Stimulated activated naive B cell treated with anti-CD40 and anti-IgM and Interleukin-4, amounts not matched to agents 10 μg/mL and 1 μg/mL and 100 μg/mL, for 72 hours (primary cell): ENCODE measurements around the gene ATP10A.
A peak's percentile ranks its signal among the peaks of the same experiment; 100 is the strongest.
"Not testable (repeated sequence)": the region's sequence is repeated elsewhere in the genome, so short reads cannot be mapped to it uniquely, and the experiment has no call there.

Source experiments
- ATAC-seq, 2 donors: fragments of 150-1000 bp; cut with Tn5 transposase; replicated peaks; 2 replicates each; pipeline ENCODE4 v1.10.0; 2021; ENCODE audit warnings: moderate library complexity in 1 of 2
- DNase-seq: peaks from one replicate; pipeline ENCODE4 v3.0.0; 2021
- H3K27ac Mint-ChIP-seq: one replicate; pipeline ENCODE4 v1.8.0; 2022; ENCODE audit warnings: mild to moderate bottlenecking, mixed read lengths
- H3K27me3 Mint-ChIP-seq, 2 donors: one replicate each; pipeline ENCODE4 v1.8.0; 2022; ENCODE audit warnings: mixed read lengths in 2 of 2
- H3K36me3 Mint-ChIP-seq, 2 donors: one replicate each; pipeline ENCODE4 v1.8.0; 2022; ENCODE audit warnings: mixed read lengths in 2 of 2, mild to moderate bottlenecking in 1 of 2
- H3K4me1 Mint-ChIP-seq, 2 donors: one replicate each; pipeline ENCODE4 v1.8.0; 2022; ENCODE audit warnings: mixed read lengths in 2 of 2, mild to moderate bottlenecking in 1 of 2
- H3K4me3 Mint-ChIP-seq, 2 donors: one replicate each; pipeline ENCODE4 v1.8.0; 2022; ENCODE audit warnings: mild to moderate bottlenecking in 2 of 2, mixed read lengths in 2 of 2, moderate library complexity in 1 of 2
- H3K9me3 Mint-ChIP-seq, 2 donors: one replicate each; pipeline ENCODE4 v1.8.0; 2022; ENCODE audit warnings: mixed read lengths in 2 of 2, mild to moderate bottlenecking in 1 of 2

The ATP10A gene

DNA sequence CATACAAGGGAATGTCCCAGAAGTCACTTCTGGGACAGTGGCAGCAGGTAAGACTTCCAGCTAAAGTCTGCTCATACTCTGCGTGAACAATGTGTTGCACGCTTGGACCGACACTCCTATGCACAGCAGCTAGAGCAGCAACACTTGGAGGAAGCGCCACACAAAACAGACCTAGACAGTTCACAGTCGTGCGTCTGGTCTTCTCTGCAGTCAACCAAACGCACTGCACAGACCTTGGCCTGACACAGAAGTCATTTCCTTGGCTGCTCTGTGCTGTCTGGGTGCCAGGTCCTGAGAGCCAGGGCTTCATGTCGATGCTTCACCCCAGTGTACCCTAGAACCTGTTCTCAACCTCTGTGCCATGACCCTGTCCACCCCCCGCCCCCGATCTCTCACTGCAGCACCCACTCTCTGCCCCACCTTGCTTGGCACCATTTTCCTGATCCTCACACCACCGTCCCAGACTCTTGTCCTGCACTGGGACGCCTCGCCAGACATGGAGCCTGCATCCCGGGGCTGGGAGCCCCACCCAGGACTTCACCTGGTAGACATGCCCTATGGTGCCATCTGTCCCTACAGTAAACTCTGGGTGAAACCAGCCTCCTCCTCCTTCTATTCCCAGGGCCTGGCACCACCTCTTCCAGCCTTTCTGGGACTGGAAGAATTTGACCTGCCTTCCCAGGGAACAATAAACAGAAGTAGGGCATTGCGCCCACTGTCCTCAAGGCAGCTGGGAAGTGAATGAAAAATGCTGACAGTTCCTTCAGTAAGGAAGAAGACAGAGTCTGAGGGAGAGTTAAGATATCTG lies 3.1 kb downstream of the ATP10A start:
- Mint-ChIP-seq H3K27me3 (peaks cover 44 to 68% of the 10 kb centered on the region in 2 donors), H3K4me1 (peaks cover 21 to 40% of the 10 kb centered on the region in 2 donors), H3K4me3 (no peak overlapping the region), H3K27ac (no peak overlapping the region), H3K9me3 (peaks cover 0 to 1% of the 10 kb centered on the region in 2 donors), H3K36me3 (peaks cover 0 to 2% of the 10 kb centered on the region in 2 donors)
- DNase-seq (no peak), ATAC-seq (no peak)

DNA sequence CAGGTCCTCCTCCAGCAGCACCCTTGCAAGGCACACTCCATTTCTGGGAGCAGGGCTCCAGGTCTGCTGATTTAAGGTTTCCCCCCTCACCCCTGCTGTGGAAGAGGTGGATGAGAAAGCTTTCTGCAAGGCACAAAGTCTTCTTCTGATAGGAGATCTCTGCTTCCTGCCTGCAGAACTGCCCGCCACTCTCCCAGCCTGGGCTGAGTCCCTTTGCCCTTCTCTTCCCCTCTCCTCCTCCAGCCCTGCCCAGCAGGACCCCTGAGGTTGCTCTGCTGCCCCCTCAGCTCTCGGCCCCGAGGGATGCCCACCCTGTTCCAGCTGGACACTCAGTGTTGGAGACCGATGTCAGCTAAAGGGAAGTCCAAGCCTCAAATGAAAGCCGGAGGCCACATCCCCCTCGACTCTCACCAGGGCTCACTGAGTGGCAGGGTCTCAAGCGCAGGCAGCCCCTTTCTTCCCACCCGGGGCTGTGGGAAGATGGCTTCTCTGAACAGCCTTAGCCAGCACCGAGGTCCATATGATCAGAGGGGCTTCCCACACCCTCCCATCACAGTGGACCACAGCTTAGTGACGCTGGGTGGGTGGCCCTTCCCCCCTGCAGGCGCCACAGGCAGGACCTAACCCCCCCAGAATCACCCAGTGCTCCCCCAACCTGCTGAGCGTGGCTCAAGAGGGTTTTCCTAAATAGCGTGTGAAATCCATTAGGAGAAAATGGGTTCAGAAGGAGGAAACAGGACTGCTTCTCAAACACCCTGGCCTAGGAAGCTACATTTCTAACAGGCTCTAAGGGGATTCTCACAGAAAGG lies 4.0 kb downstream of the ATP10A start:
- Mint-ChIP-seq H3K27me3 (peaks cover 36 to 59% of the 10 kb centered on the region in 2 donors), H3K27ac (no peak overlapping the region), H3K4me1 (peaks cover 19 to 40% of the 10 kb centered on the region in 2 donors), H3K4me3 (no peak overlapping the region), H3K36me3 (peaks cover 0 to 2% of the 10 kb centered on the region in 2 donors), H3K9me3 (peaks cover 0 to 1% of the 10 kb centered on the region in 2 donors)
- no peak for ATAC-seq
- DNase-seq, result no peak

DNA sequence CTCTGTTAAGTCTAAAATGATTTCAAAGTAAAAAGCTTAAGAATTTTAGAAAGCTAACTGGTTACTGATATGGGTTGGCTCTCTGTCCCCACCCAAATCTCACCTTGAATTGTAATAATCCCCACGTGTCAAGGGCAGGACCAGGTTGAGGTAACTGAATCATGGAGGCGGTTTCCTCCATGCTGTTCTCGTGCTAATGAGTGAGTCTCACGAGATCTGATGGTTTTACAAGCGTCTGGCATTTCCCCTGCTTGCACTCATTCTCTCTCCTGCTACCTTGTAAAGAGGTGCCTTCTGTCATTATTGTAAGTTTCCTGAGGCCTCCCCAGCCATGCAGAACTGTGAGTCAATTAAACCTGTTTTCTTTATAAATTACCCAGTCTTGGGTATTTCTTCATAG lies 7.1 kb downstream of the ATP10A start:
- peaks cover 29 to 42% of the 10 kb centered on the region in 2 donors for H3K4me1 Mint-ChIP-seq
- H3K27ac Mint-ChIP-seq, ATAC-seq, H3K4me3 Mint-ChIP-seq, DNase-seq, H3K9me3 Mint-ChIP-seq, H3K36me3 Mint-ChIP-seq: not testable (repeated sequence)
- H3K27me3 Mint-ChIP-seq, result peaks cover 28 to 47% of the 10 kb centered on the region in 2 donors

DNA sequence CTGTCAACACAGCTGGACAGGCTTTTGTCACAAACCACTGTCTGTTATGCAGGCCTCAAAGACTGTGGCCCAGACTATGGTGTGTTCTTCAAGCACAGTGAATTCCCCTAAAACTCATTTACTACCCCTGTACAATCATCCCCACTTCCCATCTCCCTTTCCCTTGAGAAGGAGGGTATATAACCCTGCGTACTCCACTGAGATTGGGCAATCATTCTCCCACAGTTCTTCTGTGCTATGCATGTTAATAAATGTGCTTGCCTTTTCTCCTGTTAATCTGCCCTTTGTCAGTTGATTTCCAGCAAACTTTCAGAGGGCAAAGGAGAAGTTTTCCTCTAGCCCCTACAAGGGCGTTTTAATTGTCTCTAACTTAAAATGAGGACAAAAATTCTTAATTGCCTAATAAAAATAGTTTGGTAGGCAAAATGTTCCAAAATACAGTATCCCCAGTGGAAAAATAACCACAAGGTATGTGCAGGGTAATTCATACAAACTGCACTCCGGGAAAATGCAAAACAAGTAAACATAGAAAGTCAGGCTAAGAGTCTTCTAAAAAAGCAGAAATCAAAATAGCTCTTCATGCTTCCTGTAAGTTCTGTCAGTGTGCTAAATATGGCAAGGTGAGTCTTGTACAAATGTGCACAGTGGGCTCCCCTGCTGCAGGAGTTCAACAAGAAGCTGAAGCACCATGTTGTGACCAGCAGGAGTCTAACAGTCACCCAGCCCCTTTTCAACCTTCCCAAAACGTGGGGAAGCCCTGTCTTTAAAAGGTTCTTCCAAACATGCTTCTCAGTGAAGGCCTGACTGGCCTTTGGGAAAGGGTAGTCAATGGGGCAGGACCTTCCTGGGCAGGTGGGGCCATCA lies 10.2 kb downstream of the ATP10A start:
- H3K27ac Mint-ChIP-seq, result peak overlapping the region; percentile 44
- peaks cover 0 to 4% of the 10 kb centered on the region in 2 donors for H3K36me3 Mint-ChIP-seq
- DNase-seq (no peak), ATAC-seq (no peak)
- peak overlapping the region in 1 of 2 donors; percentile 39 for H3K4me3 Mint-ChIP-seq
- peaks cover 41 to 59% of the 10 kb centered on the region in 2 donors for H3K4me1 Mint-ChIP-seq
- H3K9me3 Mint-ChIP-seq, result peaks cover 0 to 1% of the 10 kb centered on the region in 2 donors
- peaks cover 8 to 17% of the 10 kb centered on the region in 2 donors for H3K27me3 Mint-ChIP-seq

DNA sequence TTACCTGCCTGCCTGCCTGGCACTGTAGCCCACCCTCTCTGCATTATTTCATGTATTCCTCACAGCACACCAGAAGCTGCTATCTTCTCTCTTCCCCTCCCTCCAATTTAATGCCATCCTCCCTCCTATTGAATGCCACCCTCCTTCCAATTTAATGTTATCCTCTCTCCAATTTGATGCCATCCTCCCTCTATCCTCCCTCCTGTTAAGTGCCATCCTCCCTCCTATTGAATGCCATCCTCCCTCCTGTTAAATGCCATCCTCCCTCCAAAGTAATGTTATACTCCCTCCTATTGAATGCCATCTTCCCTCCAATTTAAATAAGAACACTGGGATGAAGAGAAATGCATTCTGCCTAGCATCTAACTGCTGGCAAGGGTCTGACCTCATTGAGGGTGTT lies 11.1 kb downstream of the ATP10A start:
- DNase-seq (no peak), ATAC-seq (no peak)
- Mint-ChIP-seq H3K4me3 (no peak overlapping the region), H3K4me1 (peaks cover 43 to 62% of the 10 kb centered on the region in 2 donors), H3K36me3 (peaks cover 0 to 4% of the 10 kb centered on the region in 2 donors), H3K27ac (peak overlapping the region; percentile 44), H3K9me3 (peaks cover 0 to 1% of the 10 kb centered on the region in 2 donors), H3K27me3 (peaks cover 8 to 17% of the 10 kb centered on the region in 2 donors)

DNA sequence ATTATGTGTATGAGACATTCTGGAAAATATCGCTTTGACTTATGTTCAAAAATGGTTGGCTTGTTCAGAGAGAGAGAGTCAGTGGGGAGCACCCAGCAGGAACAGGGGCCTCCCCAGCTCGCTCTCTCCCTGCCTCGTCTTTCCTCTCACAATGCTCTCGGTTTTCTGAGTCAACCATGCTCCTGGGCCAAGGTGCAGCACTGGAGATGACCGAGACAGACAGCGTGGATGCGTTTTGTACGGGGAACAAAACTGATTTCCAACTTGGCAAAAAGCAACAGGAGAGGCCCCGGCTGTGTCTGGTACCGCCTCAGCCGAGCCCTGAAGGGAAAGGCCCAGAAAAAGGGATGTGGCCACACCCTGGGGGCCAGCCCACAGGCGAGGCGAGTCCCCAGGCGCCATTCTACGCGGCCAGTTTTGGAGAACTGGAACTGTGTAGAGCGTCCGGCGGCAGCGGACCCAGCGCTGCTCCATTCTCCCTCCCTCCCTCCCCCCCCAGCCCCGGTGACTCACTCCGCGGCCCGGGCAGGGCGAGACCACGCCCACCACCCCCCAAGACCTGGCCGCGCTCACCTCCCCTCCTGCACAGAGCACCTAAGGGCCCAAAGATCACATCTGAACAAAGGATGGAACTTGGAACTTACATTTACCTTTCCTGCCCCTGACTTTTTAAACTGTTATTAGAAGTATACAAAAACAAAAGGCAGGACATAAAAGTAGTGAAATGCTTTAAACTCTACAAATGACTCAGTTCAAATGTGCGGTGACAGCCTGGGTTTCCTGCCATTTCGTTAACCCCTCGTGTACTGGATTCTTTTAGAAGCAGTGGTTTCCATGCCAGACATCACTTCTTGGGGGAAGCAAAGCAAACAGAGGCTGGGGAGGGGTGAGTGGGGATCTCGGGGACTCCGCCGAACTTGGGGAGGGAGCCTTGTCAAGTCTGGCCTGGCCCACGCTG lies 12.7 kb downstream of the ATP10A start:
- DNase-seq (peak; percentile 90), ATAC-seq (peak; percentile 87 to 92)
- Mint-ChIP-seq H3K4me1 (peaks cover 54 to 72% of the 10 kb centered on the region in 2 donors), H3K36me3 (peaks cover 0 to 2% of the 10 kb centered on the region in 2 donors), H3K27me3 (peaks cover 15 to 22% of the 10 kb centered on the region in 2 donors), H3K27ac (peak overlapping the region; percentile 99), H3K4me3 (peak overlapping the region; percentile 84 to 90), H3K9me3 (peaks cover 0 to under 1% of the 10 kb centered on the region in 2 donors)

DNA sequence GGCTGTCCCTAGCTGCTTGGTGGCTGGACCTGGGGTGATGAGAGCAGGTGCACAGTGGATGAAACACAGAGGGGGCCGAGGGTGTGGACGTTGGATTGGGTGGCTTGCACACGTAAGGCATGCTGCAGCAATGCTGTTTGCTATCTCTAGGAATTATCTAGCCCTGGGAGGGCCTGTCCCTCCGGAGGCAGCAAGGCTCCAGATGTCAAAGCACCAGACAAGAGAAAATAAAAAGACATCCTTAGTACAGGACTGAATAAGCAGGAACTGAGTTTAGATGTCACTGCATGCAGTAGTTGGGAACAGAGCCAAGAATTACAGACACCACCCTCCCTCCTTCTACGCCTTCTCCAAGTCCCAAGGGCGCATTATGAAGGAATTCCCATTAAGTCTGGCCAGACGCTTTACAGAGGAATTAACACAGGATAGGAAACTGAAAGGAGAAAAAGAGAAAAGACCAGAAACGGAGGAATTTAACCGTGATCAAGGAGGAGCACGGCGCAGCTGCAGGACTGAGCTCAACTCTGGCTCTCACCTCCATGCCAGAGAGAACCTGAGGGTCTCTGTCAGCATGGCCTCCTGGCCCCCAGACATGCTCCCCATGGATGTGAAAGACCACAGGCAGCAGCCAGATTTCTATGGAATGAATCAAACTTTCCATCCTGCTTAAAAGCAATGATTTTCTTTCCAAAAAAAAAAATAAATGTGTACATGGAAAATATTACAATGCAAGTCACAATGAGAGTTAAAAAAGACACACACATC lies 13.8 kb downstream of the ATP10A start:
- peak overlapping the region; percentile 84 to 90 for H3K4me3 Mint-ChIP-seq
- H3K4me1 Mint-ChIP-seq, result peaks cover 59 to 72% of the 10 kb centered on the region in 2 donors
- DNase-seq (no peak), ATAC-seq (peak in 1 of 2 donors; percentile 10)
- H3K27me3 Mint-ChIP-seq, result peaks cover 22 to 27% of the 10 kb centered on the region in 2 donors
- H3K36me3 Mint-ChIP-seq, result peaks cover 0 to 2% of the 10 kb centered on the region in 2 donors
- peak overlapping the region; percentile 99 for H3K27ac Mint-ChIP-seq
- H3K9me3 Mint-ChIP-seq, result no peaks in the 10 kb centered on the region

DNA sequence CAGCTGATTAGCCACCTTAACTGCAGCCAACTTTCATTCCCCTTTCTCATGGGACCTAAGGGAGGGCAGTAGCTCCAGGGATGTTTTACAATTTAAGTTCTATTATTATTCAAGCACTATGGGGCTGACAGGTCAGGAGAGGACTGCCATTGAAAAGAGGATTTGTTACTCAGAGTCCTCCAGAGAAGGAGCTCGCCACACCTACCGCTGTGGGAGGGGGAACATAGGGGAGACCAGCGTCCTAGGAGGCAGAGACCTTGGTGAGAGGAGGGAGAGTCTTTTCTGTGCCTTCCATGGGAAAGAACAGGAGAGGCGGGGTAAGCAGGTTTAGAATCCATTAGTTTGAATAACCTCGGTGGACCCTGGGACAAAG lies 14.4 kb downstream of the ATP10A start:
- Mint-ChIP-seq H3K4me3 (peak overlapping the region; percentile 84 to 90), H3K27me3 (peaks cover 26 to 32% of the 10 kb centered on the region in 2 donors), H3K27ac (peak overlapping the region; percentile 99), H3K36me3 (peaks cover 0 to 2% of the 10 kb centered on the region in 2 donors), H3K9me3 (no peaks in the 10 kb centered on the region), H3K4me1 (peaks cover 59 to 72% of the 10 kb centered on the region in 2 donors)
- no peak for DNase-seq
- no peak for ATAC-seq

DNA sequence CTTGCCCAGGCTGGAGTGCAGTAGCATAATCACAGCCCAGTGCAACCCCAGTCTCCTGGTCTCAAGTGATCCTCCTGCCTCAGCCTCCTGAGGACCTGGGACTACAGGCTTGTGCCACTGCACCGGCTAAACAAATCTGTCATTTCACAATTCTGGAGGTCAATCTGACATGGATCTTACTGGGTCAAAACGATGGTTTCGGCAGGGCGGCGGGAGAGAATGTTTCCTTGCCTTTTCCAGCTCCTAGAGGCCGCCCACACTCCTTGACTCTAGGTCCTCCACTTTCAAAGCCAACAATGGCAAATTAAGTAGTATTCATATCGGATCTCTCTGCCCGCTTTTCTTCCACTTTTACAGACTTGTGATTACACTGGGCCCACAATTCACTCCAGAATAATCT lies 14.8 kb downstream of the ATP10A start:
- DNase-seq, result no peak
- peaks cover 28 to 37% of the 10 kb centered on the region in 2 donors for H3K27me3 Mint-ChIP-seq
- H3K27ac Mint-ChIP-seq, result no peak overlapping the region
- H3K4me1 Mint-ChIP-seq, result peaks cover 56 to 69% of the 10 kb centered on the region in 2 donors
- no peaks in the 10 kb centered on the region for H3K9me3 Mint-ChIP-seq
- no peak for ATAC-seq
- peaks cover 0 to 2% of the 10 kb centered on the region in 2 donors for H3K36me3 Mint-ChIP-seq
- no peak overlapping the region for H3K4me3 Mint-ChIP-seq

DNA sequence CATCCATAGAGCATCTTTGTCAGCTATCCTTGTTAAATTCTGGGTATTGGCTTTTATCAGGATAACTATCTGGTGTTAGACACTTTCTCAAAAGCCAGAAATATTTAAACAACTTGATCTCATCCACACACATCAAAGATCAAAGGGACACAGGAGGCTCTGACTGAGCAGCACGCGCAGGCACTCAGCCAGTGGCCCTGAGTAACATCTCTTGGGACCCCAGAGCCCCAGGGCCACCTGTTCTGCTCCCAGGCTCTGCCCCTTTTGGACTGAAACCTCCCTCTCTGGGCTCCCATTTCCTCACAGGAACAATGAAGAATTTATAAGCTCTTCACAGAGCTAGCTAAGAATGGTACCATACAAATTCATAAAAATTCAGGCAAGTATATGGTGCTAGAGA lies 16.1 kb downstream of the ATP10A start:
- Mint-ChIP-seq H3K4me3 (no peak overlapping the region), H3K27ac (no peak overlapping the region), H3K9me3 (no peaks in the 10 kb centered on the region), H3K27me3 (peaks cover 27 to 38% of the 10 kb centered on the region in 2 donors), H3K4me1 (peaks cover 45 to 56% of the 10 kb centered on the region in 2 donors), H3K36me3 (no peaks in the 10 kb centered on the region)
- DNase-seq, result no peak
- no peak for ATAC-seq

DNA sequence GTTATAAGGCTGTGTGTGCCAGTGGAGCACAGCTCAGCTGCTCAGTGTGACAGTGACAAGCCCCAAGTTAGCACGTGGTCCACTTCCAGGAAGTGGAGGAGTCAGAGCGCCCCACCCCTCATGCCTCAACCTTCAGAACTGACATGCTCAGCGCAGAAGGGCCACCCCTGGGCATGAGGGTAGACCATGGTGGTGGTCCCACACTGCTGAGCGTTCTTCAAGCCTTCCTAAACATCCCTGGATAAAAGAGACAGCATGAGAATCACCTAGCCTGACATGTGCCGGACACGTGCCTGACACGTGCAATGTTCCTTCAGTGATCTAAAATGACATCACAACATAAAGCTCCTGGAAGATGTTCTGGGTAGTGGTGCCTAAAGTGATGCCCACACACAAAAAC lies 16.8 kb downstream of the ATP10A start:
- H3K36me3 Mint-ChIP-seq, result no peaks in the 10 kb centered on the region
- no peak for DNase-seq
- H3K9me3 Mint-ChIP-seq, result no peaks in the 10 kb centered on the region
- no peak for ATAC-seq
- H3K27ac Mint-ChIP-seq, result no peak overlapping the region
- no peak overlapping the region for H3K4me3 Mint-ChIP-seq
- peaks cover 27 to 41% of the 10 kb centered on the region in 2 donors for H3K27me3 Mint-ChIP-seq
- peaks cover 42 to 49% of the 10 kb centered on the region in 2 donors for H3K4me1 Mint-ChIP-seq

DNA sequence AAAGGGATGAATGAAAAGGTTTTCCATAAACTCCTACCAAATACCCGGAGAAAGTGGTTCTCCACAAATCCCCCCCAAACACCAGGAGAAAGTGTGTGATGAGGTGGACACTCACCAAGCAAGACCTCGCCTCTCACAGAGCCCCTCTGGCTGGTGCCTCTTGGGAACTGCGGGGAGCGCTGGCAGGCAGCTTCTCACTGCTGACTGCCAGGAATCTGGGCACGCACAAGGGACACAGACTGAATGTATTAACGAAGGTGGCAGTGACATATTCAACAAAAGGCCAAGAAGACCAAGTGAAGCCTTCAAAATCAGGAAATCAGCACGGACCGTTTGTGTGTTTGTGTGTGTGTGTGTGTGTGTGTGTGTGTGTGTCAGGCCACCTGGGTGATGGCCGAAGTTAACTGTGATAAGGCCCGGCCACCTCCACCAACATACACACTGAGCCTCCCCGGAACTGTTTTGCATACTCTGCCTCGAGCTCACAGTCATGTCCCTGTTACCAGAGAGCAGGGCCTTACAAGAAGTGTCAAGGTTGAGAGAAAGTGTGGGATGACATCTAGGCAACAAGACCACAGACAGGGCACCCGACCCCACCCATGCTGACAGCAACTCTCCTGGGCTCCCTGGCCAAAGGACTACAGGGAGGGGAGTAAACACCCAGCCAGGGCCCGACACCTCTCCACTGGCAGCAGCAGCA lies 18.0 kb downstream of the ATP10A start:
- DNase-seq (no peak), ATAC-seq (no peak)
- Mint-ChIP-seq H3K27me3 (peaks cover 35 to 52% of the 10 kb centered on the region in 2 donors), H3K9me3 (no peaks in the 10 kb centered on the region), H3K4me3 (no peak overlapping the region), H3K27ac (no peak overlapping the region), H3K36me3 (no peaks in the 10 kb centered on the region), H3K4me1 (peaks cover 37 to 39% of the 10 kb centered on the region in 2 donors)
